ENCODE results near the gene CALHM3. TPM values are rescaled to one million over a fixed set of nuclear protein-coding genes. Genes with fewer than 3 reads are reported as not detected.

The CALHM3 gene
- polyA plus RNA-seq, 6 donors from 2014 or later, result not detected

DNA sequence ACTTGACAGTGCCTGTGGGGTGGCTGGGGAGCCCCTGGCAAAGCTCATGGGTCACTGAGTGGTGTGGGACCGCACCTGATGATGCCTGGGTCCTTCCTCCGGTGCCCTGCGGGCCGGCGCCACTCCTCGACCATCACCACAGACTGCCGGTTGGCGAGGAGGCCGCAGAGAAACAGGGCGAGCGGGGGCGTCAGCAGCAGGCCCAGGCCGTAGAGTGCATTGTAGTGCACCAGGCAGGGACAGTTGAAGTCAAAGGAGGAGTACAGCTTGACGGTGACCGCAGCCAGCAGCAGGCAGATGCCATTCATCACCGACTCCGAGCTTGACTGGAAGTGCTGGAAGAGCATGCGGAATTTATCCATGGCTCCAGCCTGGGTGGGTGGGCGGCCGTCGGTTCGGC is 369 bp downstream of the CALHM3 start:
- H3K27ac Mint-ChIP-seq, result peak overlapping the region in 1 of 6 donors; percentile 64
- ATAC-seq (ENCODE audit: low read depth in 2 of 2), result no peak

DNA sequence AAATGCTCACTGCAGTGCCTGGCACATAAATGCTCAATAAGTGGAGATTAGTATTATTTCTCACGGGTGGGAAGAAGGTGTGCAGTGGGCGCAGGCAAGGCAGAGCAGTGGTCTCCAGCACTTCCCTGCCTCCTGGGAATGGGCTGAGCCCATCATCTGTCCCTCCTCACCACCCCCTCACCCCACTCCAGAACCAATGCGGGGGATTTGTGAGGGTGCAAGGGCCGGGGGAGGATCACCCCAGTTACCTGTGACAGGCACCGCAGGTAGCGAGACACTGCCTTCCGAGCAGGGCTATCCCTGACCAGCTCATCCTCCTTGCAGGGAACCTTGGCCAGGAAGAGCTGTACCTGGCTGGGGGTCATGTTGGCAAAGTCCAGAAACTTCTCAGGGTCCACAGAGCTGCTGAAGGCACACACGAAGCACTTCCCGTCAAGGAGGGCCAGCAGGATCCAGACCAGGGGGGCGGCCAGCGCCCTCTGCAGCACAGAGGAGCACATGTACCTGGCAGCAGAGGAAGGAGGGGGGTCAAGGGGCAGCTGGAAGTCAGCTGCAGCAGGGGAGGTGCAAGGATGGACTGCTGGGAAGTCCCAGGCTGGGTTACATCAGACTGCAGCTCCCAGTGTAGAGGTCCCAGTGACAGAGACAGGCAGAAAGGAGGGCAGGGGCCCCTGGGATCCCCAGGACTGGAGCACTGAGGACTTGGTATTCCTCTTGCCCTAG is 2.8 kb downstream of the CALHM3 start:
- Mint-ChIP-seq H3K9me3 (no peaks in the 10 kb centered on the region), H3K4me1 (peaks cover 5 to 19% (median 14%) of the 10 kb centered on the region in 3 donors), H3K36me3 (no peaks in the 10 kb centered on the region), H3K27me3 (no peaks in the 10 kb centered on the region), H3K4me3 (no peak overlapping the region), H3K27ac (no peak overlapping the region)
- DNase-seq (no peak), ATAC-seq (ENCODE audit: low read depth in 2 of 2) (no peak)

More for the DNA sequence above, 369 bp downstream of the CALHM3 start:
- no peaks in the 10 kb centered on the region for H3K36me3 Mint-ChIP-seq
- H3K9me3 Mint-ChIP-seq, result no peaks in the 10 kb centered on the region
- H3K27me3 Mint-ChIP-seq, result peaks cover 0 to 3% (median 0%) of the 10 kb centered on the region in 3 donors
- H3K4me3 Mint-ChIP-seq, result no peak overlapping the region
- peaks cover 0 to 6% (median 0%) of the 10 kb centered on the region in 3 donors for H3K4me1 Mint-ChIP-seq
- no peak for DNase-seq

GRCh38 chr10:103475437-103475836 is 3.6 kb downstream of the CALHM3 start:
- Mint-ChIP-seq H3K27me3 (peaks cover 0 to 5% (median 0%) of the 10 kb centered on the region in 3 donors), H3K27ac (peak overlapping the region in 1 of 6 donors; percentile 84), H3K9me3 (no peaks in the 10 kb centered on the region), H3K36me3 (no peaks in the 10 kb centered on the region), H3K4me1 (peaks cover 13 to 26% (median 22%) of the 10 kb centered on the region in 3 donors), H3K4me3 (no peak overlapping the region)
- no peak for ATAC-seq (ENCODE audit: low read depth in 2 of 2)
- DNase-seq, result no peak

- Mint-ChIP-seq H3K27ac (peak overlapping the region in 2 of 6 donors; percentile 10 to 14), H3K4me3 (no peak overlapping the region), H3K9me3 (no peaks in the 10 kb centered on the region), H3K4me1 (peaks cover 23 to 34% (median 26%) of the 10 kb centered on the region in 3 donors), H3K27me3 (peaks cover 0 to 8% (median 0%) of the 10 kb centered on the region in 3 donors), H3K36me3 (no peaks in the 10 kb centered on the region)
- no peak for DNase-seq
- ATAC-seq (ENCODE audit: low read depth in 2 of 2), result no peak
Observed at GRCh38 chr10:103474077-103474476, 5.0 kb downstream of the CALHM3 start.

- DNase-seq, result no peak
- Mint-ChIP-seq H3K27ac (peak overlapping the region in 1 of 6 donors; percentile 32), H3K9me3 (no peaks in the 10 kb centered on the region), H3K36me3 (no peaks in the 10 kb centered on the region), H3K27me3 (peaks cover 0 to 8% (median 0%) of the 10 kb centered on the region in 3 donors), H3K4me1 (peaks cover 25 to 34% (median 26%) of the 10 kb centered on the region in 3 donors), H3K4me3 (no peak overlapping the region)
- ATAC-seq (ENCODE audit: low read depth in 2 of 2), result no peak
Observed at GRCh38 chr10:103473261-103473671, 5.8 kb downstream of the CALHM3 start.

DNA sequence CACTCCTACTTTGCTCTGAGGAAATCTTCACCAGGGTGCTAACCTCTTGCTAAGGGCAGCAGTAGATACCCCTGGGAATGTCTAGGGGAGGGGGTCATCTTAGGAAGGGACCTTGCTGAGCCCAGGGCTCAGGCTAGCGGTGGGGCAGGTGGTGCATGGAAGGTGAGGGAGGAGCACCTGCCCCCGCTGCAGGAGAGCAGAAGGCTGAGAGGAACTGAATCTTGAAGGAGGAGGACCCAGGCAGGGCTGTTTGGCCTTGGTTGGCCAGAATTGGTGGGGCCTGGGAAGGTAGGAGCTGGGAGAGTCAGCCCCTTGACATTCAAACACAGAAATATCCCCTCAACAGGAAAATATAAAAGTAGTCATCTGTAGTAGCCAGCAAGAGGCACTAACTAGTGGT is 7.0 kb downstream of the CALHM3 start:
- ATAC-seq (ENCODE audit: low read depth in 2 of 2) (peak in 1 of 2 donors; percentile 18), DNase-seq (no peak)
- Mint-ChIP-seq H3K36me3 (no peaks in the 10 kb centered on the region), H3K4me3 (peak overlapping the region in 6 of 8 donors; percentile 27 to 84 (median 66)), H3K27me3 (peaks cover 0 to 8% (median 0%) of the 10 kb centered on the region in 3 donors), H3K27ac (peak overlapping the region in 5 of 6 donors; percentile 23 to 90 (median 85)), H3K4me1 (peaks cover 26 to 41% (median 32%) of the 10 kb centered on the region in 3 donors), H3K9me3 (no peaks in the 10 kb centered on the region)

- peak overlapping the region; percentile 0 to 84 (median 70) for H3K4me3 Mint-ChIP-seq
Observed at GRCh38 chr10:103470761-103471653, 8.0 kb downstream of the CALHM3 start.

DNA sequence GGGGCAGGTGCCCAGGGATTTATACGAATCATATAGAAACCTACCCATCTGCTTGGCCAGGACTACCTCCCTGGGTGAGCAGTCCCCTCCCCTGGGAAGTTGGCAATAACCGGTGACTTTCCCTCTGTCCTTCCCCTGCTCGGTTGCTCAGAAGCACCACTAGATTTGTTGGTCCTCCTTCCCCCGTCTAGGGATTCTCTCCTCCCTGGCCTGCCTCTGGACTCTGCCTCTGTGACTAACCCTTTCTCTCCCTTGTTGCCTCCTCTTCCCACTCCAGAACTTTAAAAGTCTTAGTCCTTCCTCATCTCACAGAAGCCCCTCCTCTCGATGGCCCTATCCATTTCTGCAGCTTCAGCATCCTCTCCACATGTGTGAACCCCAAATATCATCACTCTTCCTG is 9.8 kb downstream of the CALHM3 start:
- Mint-ChIP-seq H3K27me3 (peaks cover 0 to 8% (median 0%) of the 10 kb centered on the region in 3 donors), H3K4me3 (peak overlapping the region in 1 of 8 donors; percentile 17), H3K27ac (peak overlapping the region in 2 of 6 donors; percentile 23 to 85), H3K36me3 (no peaks in the 10 kb centered on the region), H3K9me3 (no peaks in the 10 kb centered on the region), H3K4me1 (peaks cover 26 to 41% (median 32%) of the 10 kb centered on the region in 3 donors)
- ATAC-seq (ENCODE audit: low read depth in 2 of 2) (no peak), DNase-seq (no peak)

More at GRCh38 chr10:103470761-103471653, 8.0 kb downstream of the CALHM3 start:
- Mint-ChIP-seq H3K4me1 (peaks cover 26 to 41% (median 32%) of the 10 kb centered on the region in 3 donors), H3K36me3 (no peaks in the 10 kb centered on the region), H3K27me3 (peaks cover 0 to 8% (median 0%) of the 10 kb centered on the region in 3 donors), H3K9me3 (no peaks in the 10 kb centered on the region), H3K27ac (peak overlapping the region in 3 of 6 donors; percentile 14 to 93 (median 85))
- ATAC-seq (ENCODE audit: low read depth in 2 of 2), result peak; percentile 74 to 76
- peak; percentile 48 for DNase-seq

- H3K4me1 Mint-ChIP-seq, result peaks cover 24 to 34% (median 32%) of the 10 kb centered on the region in 3 donors
Observed at GRCh38 chr10:103467406-103467805, 11.6 kb downstream of the CALHM3 start.

DNA sequence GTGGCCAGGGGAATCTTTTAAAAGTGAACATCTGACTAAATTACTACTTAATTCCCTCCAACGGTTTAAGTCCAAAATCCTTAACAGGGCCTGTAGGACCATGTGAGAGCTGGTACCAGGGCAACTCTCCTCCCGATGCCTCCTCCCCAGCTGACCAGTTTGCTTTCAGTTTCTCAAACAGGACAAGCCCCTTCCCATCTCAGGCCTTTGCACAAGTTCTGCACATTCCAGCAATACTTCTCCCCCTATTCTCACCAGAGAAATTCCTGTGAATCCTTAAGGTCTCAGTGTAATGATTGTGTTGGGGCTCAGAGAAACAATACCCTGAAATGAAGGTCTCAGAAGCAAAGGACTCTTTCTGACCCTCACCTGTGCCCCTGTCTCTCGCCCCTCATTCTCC is 12.3 kb downstream of the CALHM3 start:
- ATAC-seq (ENCODE audit: low read depth in 2 of 2), result no peak
- H3K9me3 Mint-ChIP-seq, result no peaks in the 10 kb centered on the region
- DNase-seq, result no peak
- peak overlapping the region in 2 of 6 donors; percentile 47 to 85 for H3K27ac Mint-ChIP-seq
- no peak overlapping the region for H3K4me3 Mint-ChIP-seq
- peaks cover 18 to 28% (median 27%) of the 10 kb centered on the region in 3 donors for H3K4me1 Mint-ChIP-seq
- H3K36me3 Mint-ChIP-seq, result no peaks in the 10 kb centered on the region
- peaks cover 0 to 8% (median 0%) of the 10 kb centered on the region in 3 donors for H3K27me3 Mint-ChIP-seq

More at GRCh38 chr10:103467406-103467805, 11.6 kb downstream of the CALHM3 start:
- Mint-ChIP-seq H3K27ac (peak overlapping the region in 3 of 6 donors; percentile 22 to 86 (median 85)), H3K27me3 (peaks cover 0 to 8% (median 0%) of the 10 kb centered on the region in 3 donors), H3K9me3 (no peaks in the 10 kb centered on the region), H3K4me3 (peak overlapping the region in 1 of 8 donors; percentile 18), H3K36me3 (no peaks in the 10 kb centered on the region)
- peak in 1 of 2 donors; percentile 36 for ATAC-seq (ENCODE audit: low read depth in 2 of 2)
- DNase-seq, result no peak

DNA sequence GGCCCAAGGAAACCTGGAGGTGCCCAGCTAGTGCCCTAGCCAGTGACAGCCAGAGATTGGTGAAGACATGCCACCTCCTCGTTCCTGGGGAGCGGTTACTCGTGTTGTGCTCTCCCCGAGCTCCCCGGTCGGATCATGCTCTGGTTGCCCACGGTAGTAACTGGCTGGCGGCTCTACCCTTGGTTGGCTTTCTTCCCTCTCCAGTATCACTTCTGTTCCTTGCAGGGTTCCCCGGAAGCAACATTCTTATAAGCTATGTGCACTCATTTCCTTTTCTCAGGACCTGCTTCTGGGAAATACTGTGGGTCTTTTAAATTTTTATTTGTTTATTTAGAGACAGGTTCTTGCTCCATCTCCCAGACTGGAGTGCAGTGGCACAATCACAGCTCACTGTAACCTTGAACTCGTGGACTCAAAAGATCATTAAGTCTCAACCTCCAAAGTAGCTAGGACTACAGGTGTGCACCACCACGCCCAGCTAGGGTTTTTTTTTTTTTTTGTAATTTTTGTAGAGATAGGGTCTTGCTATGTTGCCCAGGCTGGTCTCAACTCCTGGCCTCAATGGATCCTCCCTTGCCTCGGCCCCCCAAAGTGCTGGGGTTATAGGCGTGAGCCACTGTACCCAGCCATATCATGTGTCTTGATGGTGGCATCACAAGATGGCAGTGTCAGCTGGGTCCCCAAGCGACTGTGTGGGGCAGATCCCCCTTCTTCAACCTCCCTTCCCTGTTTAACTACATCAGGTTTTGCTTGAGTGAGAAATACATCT is 13.4 kb downstream of the CALHM3 start:
- Mint-ChIP-seq H3K4me3 (no peak overlapping the region), H3K9me3 (no peaks in the 10 kb centered on the region), H3K27ac (peak overlapping the region in 2 of 6 donors; percentile 27 to 37), H3K36me3 (no peaks in the 10 kb centered on the region), H3K4me1 (peaks cover 6 to 21% (median 16%) of the 10 kb centered on the region in 3 donors), H3K27me3 (peaks cover 0 to 4% (median 0%) of the 10 kb centered on the region in 3 donors)
- no peak for ATAC-seq (ENCODE audit: low read depth in 2 of 2)
- no peak for DNase-seq

DNA sequence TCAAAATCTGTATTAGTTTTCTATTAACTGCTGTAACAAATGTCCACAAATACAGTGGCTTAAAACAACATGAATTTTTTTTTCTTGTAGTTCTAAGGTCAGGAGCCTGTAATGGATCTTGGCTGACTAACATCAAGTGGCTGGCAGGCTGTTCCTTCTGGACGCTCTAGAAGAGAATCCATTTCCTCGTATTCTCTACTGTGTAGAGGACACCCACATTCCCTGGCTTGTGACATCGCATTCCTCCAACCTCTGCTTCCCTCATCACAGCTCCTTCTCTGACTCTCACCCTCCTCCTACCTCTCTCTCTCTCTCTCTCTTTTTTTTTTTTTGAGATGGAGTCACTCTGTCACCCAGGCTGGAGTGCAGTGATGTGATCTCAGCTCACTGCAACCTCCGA is 15.5 kb downstream of the CALHM3 start:
- DNase-seq, result no peak
- no peak overlapping the region for H3K27ac Mint-ChIP-seq
- H3K27me3 Mint-ChIP-seq, result peaks cover 0 to 5% (median 0%) of the 10 kb centered on the region in 3 donors
- no peak for ATAC-seq (ENCODE audit: low read depth in 2 of 2)
- no peak overlapping the region for H3K4me3 Mint-ChIP-seq
- H3K4me1 Mint-ChIP-seq, result peaks cover 0 to 9% (median 7%) of the 10 kb centered on the region in 3 donors
- no peaks in the 10 kb centered on the region for H3K9me3 Mint-ChIP-seq
- no peaks in the 10 kb centered on the region for H3K36me3 Mint-ChIP-seq
